Activated T-cell treated with anti-CD3 and anti-CD28 coated beads, Interleukin-2, amount 50 U/mL, for 4 hours (primary cell): ENCODE measurements around the gene LYRM7. TPM values are rescaled to one million over a fixed set of nuclear protein-coding genes. Genes with fewer than 3 reads are reported as not detected.
"Not testable (repeated sequence)": the region's sequence is repeated elsewhere in the genome, so short reads cannot be mapped to it uniquely, and the experiment has no call there.

ENCODE experiments used
- ATAC-seq, 2 donors: fragments of 200-7000 bp; cut with Tn5 transposase; one replicate each; pipeline ENCODE4 v1.10.0; 2021
- DNase-seq: peaks from one replicate; pipeline ENCODE4 v3.0.0-alpha.2; 2020
- H3K27me3 Mint-ChIP-seq: one replicate; pipeline ENCODE4 v1.8.0; 2021; ENCODE audit warnings: low read depth, mixed read lengths
- H3K36me3 Mint-ChIP-seq: one replicate; pipeline ENCODE4 v1.8.0; 2022; ENCODE audit warnings: mixed read lengths; ENCODE audit not compliant: insufficient read depth
- H3K4me1 Mint-ChIP-seq: one replicate; pipeline ENCODE4 v1.8.0; 2021; ENCODE audit warnings: low read depth, mixed read lengths
- H3K4me3 Mint-ChIP-seq: one replicate; pipeline ENCODE4 v1.8.0; 2021; ENCODE audit warnings: mild to moderate bottlenecking, moderate library complexity, mixed read lengths
- H3K9me3 Mint-ChIP-seq: one replicate; pipeline ENCODE4 v1.8.0; 2021; ENCODE audit warnings: mixed read lengths
- total RNA-seq, 3 donors: library from RNA; stranded (reverse); gene quantifications; one replicate each; pipeline ENCODE4 v1.2.1, GENCODE V29; 2021

The LYRM7 gene
- total RNA-seq, 3 donors from 2014 or later, result 15.1 to 20.0 (median 18.9) TPM

DNA sequence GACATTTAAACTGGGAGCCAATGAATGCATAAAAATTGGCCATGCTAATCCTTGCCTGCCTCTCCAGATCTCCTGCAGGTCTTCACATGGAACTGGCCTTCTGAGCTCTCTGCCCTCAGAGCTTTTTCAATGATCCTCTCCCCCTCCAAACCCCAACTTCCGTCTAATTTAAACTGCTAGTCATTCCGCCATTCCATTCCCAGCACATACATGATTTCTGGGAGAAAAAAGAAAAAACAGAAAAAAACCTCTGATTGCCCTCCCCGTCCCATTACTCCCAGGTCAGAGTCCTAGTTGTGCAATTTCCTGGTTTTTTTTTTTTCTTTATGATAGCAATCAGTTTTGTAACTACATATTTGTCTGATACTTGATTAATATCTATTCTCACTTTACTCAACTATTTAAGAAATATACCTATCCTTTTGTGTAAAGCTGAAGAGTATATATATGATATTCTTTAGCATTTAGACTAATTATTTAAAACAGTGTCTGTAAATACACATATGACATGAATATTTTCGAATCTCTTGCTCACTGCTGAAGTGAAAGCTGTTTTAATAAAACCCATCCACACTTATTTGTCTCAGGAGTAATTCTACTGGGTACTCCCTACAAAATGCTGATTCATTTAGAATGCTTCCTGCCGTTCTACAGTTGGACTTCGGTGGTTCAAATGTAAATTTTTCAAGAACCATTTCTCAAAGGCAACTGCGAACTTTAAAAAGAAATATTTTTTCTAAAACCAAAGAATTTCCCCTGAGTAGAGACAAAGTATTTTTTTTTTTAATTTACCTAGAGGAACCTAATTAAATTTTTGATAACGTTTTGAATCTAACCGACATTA, 7.2 kb upstream of the LYRM7 start:
- peak overlapping the region; percentile 92 for H3K4me3 Mint-ChIP-seq
- H3K4me1 Mint-ChIP-seq, result peaks cover 52% of the 10 kb centered on the region
- DNase-seq (no peak), ATAC-seq (no peak)
- H3K27me3 Mint-ChIP-seq, result no peaks in the 10 kb centered on the region
- no peaks in the 10 kb centered on the region for H3K9me3 Mint-ChIP-seq
- peaks cover 42% of the 10 kb centered on the region for H3K36me3 Mint-ChIP-seq

DNA sequence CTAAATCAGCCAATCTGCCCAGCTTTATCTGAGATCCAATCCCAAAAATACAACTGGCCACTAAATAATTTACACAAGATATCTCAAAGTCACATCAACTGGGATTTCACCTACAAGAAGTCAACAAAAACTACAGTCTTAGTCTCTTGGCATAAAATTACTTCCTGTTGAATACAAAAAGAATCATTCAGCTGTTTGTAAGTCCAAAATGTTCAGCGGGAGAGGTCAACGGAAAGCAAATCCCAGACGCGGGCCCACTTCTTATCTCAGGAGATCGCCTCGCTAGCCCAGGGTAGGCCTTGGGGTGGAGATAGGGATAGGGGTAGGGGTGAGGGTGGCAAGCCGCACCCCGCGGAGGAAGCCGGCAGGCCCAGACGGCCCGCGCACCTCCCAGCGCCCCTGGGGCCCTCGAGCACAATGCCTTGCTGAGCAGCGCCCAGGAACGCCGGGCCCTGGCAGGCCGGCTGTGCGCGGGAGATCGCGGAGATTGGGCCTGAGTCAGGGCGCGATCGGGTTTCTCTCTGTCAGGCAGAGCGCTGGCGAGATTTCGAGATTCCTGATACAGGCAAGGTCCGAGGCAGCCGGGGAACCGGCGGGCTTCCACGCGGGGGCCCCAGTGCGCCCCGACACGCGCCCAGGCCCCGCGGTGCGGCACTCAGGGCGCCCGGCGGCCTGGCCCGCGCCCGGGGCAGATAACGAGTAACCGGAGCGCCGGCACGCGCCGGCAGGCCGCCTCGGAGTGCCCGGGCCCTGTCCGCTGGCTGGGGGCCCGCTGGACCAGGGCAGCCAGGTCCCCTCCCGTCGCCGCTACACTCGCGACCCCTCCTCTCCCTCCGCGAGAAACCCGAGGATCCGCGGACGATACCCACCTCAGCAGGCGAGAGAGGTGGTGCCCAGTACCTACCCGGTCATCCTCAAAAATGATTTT, 6.3 kb upstream of the LYRM7 start:
- DNase-seq, result peak; percentile 70
- Mint-ChIP-seq H3K27me3 (no peaks in the 10 kb centered on the region), H3K36me3 (peaks cover 34% of the 10 kb centered on the region), H3K4me1 (peaks cover 49% of the 10 kb centered on the region), H3K4me3 (peak overlapping the region; percentile 97), H3K9me3 (no peaks in the 10 kb centered on the region)
- peak; percentile 72 to 74 for ATAC-seq

DNA sequence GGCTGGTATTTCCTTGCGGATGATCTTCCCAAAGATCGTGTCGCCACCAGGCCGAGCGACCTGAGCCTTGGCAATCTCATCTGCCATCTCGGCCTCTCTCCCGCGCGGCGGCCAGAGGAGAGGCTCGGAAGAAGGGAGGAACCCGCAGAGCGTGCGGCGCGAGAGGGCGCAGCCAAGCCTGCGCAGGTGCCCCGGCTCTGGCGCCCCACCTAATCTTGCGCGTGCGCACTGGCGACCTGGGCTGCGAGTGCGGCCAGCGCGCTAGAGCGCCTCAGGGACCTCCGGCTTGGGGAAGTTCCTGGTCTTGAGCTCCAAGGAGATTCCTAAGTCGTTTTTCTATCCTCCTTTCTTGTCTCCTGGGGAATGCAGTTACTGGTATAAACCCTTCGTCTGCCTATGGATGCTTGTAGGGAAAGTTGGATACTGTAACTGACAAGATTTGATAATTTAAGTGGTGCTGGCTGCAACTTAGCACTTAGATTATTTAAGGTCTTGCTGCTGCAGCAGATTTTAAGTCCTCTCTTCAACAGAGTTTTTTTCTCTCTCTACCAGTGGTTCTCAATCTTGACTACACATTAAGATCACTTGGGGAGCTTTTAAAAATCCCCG, 5.5 kb upstream of the LYRM7 start, which contains the start of gene HINT1:
Gene HINT1 (minus strand): TSS at position 138 of the 609 bp plus-strand sequence. CDS start 51 bp downstream, at position 87.
- peak within 1 kb of the TSS; percentile 97 for H3K4me3 Mint-ChIP-seq
- H3K27me3 Mint-ChIP-seq, result no peaks in the 10 kb centered on the region
- H3K36me3 Mint-ChIP-seq, result peaks cover 27% of the 10 kb centered on the region
- ATAC-seq (peak; percentile 92 to 93), DNase-seq (peak; percentile 90)
- H3K9me3 Mint-ChIP-seq, result no peaks in the 10 kb centered on the region
- H3K4me1 Mint-ChIP-seq, result peaks cover 50% of the 10 kb centered on the region

DNA sequence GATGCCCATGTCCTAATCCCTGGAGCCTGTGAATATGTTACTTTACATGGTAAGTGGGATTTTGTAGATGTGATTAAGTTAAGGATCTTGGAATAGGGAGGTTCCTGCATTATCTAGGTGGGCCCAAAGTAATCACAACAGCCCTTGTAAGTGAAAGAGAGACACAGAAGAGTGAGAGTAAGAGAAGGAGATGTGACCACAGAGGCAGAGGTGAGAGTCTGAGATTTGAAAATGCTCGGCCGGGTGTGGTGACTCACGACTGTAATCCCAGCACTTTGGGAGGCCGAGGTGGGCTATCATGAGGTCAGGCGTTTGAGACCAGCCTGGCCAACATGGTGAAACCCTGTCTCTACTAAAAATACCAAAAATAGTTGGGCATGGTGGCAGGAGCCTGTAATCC, 3.1 kb upstream of the LYRM7 start:
- ATAC-seq (no peak), DNase-seq (no peak)
- H3K27me3 Mint-ChIP-seq, result no peaks in the 10 kb centered on the region
- H3K4me1 Mint-ChIP-seq, result peaks cover 46% of the 10 kb centered on the region
- H3K4me3 Mint-ChIP-seq, result no peak overlapping the region
- H3K36me3 Mint-ChIP-seq, result peaks cover 13% of the 10 kb centered on the region
- no peaks in the 10 kb centered on the region for H3K9me3 Mint-ChIP-seq

DNA sequence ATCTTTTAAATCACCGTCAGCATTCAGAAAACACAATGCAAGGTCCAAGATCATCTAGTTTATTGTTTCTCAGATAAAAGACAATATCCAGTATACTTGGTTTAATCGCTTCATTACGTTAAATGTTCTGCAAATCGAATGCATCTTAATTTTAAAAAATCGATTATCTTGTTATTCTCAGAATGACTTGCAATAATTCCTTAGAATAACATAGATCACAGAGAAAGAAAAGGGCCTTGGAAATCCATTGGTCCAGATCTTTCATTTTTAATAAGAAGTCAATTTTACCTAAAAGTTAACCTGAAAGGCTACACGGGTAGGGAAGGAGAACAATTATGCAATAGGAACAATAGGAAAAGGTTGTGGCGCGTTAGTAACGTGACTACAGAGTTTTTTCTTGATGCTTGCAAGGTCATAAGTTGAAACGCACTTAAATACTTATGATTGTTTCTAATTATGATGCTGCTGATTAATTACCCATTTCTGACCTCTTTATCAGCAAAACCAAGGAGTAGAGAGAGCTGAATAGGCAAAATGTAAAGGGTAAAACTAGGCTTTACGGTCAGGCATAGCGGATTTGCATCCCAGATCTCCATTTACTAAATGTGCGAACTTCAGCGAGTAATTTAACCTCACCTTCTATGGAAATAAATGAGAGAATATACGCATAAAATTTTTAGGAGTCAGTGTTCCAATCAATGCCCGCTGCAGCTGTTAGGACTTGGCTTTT, 769 bp upstream of the LYRM7 start:
- H3K9me3 Mint-ChIP-seq, result no peaks in the 10 kb centered on the region
- DNase-seq, result no peak
- H3K4me3 Mint-ChIP-seq, result peak overlapping the region; percentile 95
- H3K4me1 Mint-ChIP-seq, result peaks cover 52% of the 10 kb centered on the region
- ATAC-seq, result no peak
- H3K36me3 Mint-ChIP-seq, result peaks cover 3% of the 10 kb centered on the region
- no peaks in the 10 kb centered on the region for H3K27me3 Mint-ChIP-seq

DNA sequence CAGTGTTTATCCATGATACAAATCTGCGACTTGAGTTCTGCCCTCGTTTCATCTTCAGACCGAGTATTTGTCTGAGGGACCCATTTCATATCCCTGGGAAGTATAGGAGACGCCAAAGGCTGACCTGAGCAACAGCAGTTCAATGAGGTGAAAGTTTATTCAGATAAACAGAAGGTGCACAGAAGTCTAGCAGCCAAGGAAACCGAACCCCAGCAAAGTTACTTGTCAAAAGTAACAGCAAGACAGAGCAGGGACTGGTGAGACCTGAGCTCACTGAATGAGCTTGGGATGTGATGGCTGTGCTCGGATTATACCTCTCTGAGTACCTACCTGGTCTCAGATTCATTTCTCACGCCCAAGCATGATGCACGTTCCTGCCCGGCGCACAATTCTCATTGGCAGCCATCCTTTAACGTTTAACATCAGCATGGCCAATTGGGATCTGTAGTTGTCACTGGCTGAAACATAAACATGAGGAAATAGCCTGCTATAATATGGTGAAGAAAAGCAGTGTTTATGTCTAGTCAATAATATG, 599 bp downstream of the LYRM7 start:
- H3K4me1 Mint-ChIP-seq, result peaks cover 44% of the 10 kb centered on the region
- ATAC-seq (no peak), DNase-seq (no peak)
- H3K9me3 Mint-ChIP-seq, result no peaks in the 10 kb centered on the region
- H3K27me3 Mint-ChIP-seq, result no peaks in the 10 kb centered on the region
- peak overlapping the region; percentile 95 for H3K4me3 Mint-ChIP-seq
- H3K36me3 Mint-ChIP-seq, result peaks cover 3% of the 10 kb centered on the region

DNA sequence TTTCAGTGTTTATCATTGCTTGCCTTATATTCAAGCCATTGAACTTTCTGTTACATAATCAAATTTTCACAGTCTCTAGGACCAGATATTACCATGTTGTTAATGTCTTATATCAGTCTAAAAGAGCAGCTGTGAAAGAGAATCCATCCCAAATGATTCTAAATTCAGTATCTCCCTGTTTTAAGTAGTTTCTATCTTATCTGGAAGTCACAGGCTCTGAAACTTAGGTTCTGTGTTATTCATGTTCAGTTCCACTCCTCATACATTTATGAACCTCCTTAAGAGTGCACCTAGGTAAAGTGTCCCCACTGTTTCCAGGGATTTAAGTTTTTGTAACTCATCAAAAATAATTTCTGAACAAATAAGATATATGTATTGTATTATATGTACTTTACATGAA, 9.7 kb downstream of the LYRM7 start:
- Mint-ChIP-seq H3K36me3 (peaks cover 17% of the 10 kb centered on the region), H3K4me1 (peaks cover 14% of the 10 kb centered on the region), H3K9me3 (no peaks in the 10 kb centered on the region), H3K27me3 (no peaks in the 10 kb centered on the region), H3K4me3 (no peak overlapping the region)
- ATAC-seq, result no peak
- no peak for DNase-seq

DNA sequence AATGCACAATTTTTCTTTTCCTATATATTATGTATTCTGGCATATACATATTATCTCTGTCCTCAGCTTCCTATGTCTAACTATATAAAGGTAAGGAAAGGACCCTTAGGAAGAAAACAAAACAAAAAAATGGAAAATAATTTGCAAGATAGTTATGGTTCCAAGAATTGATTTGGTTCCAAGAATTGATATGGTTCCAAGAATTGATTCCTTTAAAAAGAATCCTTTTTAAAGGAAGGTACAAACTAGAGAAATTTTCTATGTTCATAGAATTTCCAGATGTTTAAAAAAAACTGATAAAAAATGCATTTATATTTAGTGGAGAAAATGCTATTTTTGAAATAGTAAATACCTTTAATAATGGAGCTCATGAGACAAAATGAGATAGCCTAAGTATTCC, 12.1 kb downstream of the LYRM7 start:
- DNase-seq (no peak), ATAC-seq (no peak)
- peaks cover 6% of the 10 kb centered on the region for H3K4me1 Mint-ChIP-seq
- H3K36me3 Mint-ChIP-seq, result peaks cover 12% of the 10 kb centered on the region
- no peaks in the 10 kb centered on the region for H3K9me3 Mint-ChIP-seq
- H3K27me3 Mint-ChIP-seq, result no peaks in the 10 kb centered on the region
- H3K4me3 Mint-ChIP-seq, result no peak overlapping the region

DNA sequence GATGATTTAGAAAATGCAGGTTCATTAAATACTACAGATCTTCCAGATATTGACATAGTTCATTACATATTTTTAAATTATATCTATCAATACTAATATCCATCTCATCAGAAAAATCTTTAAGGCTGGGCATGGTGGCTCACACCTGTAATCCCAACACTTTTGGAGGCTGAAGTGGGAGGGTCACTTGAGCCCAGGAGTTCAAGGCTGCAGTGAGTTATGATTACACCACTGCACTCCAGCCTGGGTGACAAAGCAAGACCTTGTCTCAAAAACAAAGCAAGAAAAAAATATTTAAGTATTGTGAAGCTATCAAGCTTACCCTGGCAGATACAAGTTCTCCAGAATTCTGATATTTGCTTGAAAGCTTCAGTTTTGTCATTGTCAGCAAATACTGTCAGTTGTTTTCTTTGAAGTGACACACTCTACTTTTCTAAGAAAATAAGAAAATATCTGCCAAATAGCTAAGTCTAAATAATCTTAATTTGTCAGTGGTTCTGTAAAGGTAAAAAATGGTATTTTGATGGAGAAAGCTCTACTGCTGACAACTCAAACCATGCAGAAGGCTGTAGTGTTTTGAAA, 14.9 kb downstream of the LYRM7 start:
- peaks cover 1% of the 10 kb centered on the region for H3K4me1 Mint-ChIP-seq
- peaks cover 12% of the 10 kb centered on the region for H3K36me3 Mint-ChIP-seq
- ATAC-seq (no peak), DNase-seq (no peak)
- H3K27me3 Mint-ChIP-seq, result no peaks in the 10 kb centered on the region
- H3K4me3 Mint-ChIP-seq, result no peak overlapping the region
- no peaks in the 10 kb centered on the region for H3K9me3 Mint-ChIP-seq

DNA sequence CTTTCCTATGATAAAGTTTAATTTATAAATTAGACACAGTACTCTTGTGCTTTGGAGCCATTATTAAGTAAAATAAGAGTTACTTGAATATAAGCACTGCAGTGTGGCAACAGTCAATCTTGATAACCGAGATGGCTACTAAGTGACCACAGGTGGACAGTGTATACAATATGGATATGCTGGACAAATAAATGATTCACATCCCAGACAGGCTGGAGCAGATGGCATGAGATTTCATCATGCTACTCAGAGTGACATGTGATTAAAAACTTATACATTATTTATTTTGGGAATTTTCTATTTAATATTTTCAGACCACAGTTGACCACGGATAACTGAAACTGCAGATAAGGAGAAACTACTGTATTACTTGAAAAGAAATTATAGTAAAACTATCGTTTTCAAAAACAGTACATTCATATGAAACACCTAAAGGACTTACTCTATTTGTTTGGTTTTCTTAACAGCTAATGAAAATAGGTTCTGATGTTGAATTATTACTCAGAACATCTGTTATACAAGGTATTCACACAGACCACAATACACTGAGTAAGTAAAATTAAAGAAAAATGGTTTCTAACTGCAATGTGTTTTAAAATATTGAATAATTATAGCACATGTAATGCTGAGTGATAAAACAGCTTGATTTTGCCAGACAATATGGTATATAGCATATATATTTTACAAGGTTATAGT, 16.0 kb downstream of the LYRM7 start:
- Mint-ChIP-seq H3K4me3 (no peak overlapping the region), H3K27me3 (no peaks in the 10 kb centered on the region), H3K4me1 (peaks cover 3% of the 10 kb centered on the region), H3K9me3 (no peaks in the 10 kb centered on the region), H3K36me3 (peaks cover 15% of the 10 kb centered on the region)
- DNase-seq, result no peak
- ATAC-seq, result no peak

DNA sequence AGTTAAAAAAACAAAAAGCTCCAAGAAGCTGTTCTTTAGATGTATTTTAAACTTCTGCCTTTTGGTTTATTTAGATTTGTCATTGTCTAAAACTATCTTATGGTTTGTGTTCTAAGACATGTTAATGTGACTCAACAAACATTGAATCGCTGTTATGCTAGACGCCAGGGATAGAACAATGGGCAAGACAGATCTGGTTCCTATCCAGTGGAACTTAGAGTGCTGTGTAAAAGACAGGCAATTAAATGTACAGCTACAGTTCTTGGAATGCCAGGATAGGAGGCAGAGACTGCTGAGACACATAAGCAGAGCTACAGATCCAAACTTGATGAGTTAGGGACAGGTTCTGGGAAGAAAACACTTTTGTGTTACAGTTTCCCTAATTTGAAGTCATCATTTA, 22.4 kb downstream of the LYRM7 start:
- ATAC-seq (no peak), DNase-seq (no peak)
- peaks cover 15% of the 10 kb centered on the region for H3K36me3 Mint-ChIP-seq

DNA sequence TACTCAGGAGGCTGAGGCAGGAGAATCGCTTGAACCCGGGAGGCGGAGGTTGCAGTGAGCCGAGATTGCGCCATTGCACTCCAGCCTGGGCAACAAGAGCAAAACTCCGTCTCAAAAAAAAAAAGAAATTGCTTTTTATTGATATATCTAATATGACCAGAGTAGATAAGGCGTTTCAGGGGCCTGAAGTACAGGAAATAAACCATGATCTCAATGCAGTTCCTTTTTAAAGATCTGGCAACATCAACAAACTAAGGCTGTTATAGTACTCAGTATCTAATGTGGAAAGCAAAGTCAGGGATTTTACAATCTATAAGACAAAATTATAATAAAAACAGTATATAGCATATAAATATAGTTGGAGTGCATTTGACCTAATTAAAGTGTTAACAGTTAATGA, 23.2 kb downstream of the LYRM7 start:
- H3K9me3 Mint-ChIP-seq, H3K27me3 Mint-ChIP-seq, DNase-seq, H3K4me1 Mint-ChIP-seq, ATAC-seq, H3K4me3 Mint-ChIP-seq: not testable (repeated sequence)
- peaks cover 11% of the 10 kb centered on the region for H3K36me3 Mint-ChIP-seq

More for the DNA sequence above, 22.4 kb downstream of the LYRM7 start:
- H3K4me1 Mint-ChIP-seq, result peaks cover 4% of the 10 kb centered on the region
- no peaks in the 10 kb centered on the region for H3K27me3 Mint-ChIP-seq
- H3K4me3 Mint-ChIP-seq, result no peak overlapping the region
- no peaks in the 10 kb centered on the region for H3K9me3 Mint-ChIP-seq

DNA sequence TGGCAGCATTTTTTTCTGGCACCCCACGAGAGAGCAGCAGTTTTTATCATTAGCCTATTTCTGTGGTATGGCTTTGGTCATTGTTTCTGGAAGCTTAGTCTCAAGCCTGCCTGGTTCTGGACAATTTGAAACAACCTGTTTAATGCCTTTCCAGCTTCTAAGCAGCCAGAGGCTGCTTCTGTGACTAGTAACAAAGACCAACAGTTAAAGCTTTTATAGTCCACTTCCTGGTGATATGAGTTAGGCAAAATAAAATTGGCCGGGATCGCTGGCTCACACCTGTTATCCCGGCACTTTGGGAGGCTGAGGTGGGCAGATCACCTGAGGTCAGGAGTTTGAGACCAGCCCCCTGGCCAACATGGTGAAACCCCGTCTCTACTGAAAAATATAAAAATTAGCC, 24.0 kb downstream of the LYRM7 start:
- H3K4me1 Mint-ChIP-seq, result peaks cover 5% of the 10 kb centered on the region
- no peak for ATAC-seq
- peaks cover 10% of the 10 kb centered on the region for H3K36me3 Mint-ChIP-seq

More for the DNA sequence above, 24.0 kb downstream of the LYRM7 start:
- Mint-ChIP-seq H3K9me3 (no peaks in the 10 kb centered on the region), H3K27me3 (no peaks in the 10 kb centered on the region), H3K4me3 (no peak overlapping the region)
- no peak for DNase-seq
